ENCODE results near the gene CPO.

The CPO gene

DNA sequence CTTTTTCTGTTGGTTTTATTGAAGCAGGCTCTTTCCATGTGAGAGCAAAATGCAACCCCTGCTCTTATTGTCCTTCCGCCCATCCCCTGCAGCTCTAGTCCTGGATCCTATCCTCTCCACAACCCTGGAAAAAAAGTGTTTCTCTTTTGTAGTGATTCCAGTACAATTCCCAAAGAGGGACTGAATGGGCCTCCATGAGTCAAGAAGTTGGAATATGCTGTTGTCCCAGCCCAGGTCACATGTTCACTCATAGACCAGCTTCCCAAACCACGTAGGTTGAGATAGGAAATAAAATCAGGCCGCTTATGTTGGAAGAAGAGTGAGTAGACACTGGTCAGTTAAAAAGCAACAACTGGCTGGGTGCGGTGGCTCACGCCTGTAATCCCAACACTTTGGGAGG is 39.4 kb downstream of the CPO start:
- no peak for DNase-seq

DNA sequence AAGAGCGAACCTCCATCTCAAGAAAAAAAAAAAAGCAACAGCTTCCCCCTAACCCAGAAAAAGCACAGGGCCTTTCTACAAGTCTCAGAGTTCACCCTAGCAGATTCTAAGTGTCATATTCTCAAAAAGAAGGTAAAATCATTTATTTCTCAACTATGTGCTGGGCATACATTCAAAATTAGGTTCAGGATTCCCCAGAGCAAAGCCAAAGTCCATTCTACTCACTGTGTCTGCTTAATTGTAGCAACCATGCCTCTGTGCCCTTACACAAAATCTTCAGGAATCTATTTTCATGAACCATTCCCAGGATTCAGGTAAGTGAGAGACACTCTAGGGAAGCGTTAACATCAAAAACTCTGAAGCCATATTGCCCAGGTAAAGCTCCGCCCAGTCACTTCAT is 40.0 kb downstream of the CPO start:
- no peak for DNase-seq

DNA sequence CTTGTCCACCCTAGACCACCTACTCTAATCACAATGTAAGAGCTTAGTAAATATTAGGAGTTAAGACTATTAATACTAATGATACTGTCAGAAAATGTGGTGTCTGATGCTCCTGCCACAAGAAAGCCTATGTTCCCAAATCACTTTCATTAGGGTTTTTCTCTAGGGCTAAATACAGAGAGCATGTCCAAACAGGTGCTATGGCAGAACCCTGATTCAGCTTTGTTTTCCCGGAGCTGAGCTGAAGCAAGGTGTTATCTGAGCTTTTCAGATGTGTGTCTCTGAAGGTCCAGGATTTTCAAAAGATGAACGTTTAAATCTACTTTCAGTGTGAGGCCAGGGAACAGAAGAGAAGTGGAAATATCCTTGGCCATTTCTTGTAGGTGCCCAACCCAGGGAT is 40.6 kb downstream of the CPO start:
- no peak for DNase-seq

DNA sequence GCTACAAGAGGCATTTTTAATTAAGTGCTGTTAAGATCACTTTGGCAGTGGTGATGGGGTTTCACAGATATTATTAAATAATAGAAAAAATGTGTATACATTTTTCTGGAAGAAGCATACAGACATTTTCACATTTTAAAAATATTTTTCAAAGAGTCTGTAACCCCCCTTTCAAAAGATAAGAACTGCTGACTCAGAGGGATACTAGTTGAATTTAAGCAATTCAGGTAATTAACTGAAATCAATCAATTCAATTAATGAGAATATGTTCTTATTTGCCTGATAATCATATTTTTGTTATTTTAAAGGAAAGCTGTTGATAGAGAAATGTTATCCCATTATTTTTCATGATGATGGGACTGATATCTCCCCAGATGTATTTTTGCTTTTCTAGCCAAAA is 41.1 kb downstream of the CPO start:
- DNase-seq, result no peak

DNA sequence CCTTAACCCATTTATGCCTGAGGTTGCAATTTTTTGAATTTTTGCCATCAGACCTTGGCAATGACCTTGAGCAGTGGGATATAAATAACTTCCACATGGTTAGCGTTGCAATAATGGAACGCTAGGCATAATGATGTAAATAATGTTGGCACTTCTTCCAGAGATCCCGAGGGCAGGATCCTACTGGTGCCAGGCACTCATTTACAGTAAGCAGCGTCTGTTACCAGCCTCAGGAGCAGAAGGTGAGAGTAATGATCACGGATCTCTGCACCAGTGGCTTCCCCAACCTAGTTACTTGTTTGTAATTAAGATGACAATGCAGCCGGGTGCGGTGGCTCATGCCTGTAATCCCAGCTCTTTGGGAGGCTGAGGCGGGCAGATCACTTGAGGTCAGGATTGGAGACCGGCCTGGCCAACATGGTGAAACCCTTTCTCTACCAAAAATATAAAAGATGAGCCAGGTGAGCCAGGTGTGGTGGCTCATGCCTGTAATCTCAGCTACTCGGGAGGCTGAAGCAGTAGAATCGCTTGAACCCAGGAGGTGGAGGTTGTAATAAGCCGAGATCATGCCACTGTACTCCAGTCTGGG is 41.9 kb downstream of the CPO start:
- no peak for DNase-seq

DNA sequence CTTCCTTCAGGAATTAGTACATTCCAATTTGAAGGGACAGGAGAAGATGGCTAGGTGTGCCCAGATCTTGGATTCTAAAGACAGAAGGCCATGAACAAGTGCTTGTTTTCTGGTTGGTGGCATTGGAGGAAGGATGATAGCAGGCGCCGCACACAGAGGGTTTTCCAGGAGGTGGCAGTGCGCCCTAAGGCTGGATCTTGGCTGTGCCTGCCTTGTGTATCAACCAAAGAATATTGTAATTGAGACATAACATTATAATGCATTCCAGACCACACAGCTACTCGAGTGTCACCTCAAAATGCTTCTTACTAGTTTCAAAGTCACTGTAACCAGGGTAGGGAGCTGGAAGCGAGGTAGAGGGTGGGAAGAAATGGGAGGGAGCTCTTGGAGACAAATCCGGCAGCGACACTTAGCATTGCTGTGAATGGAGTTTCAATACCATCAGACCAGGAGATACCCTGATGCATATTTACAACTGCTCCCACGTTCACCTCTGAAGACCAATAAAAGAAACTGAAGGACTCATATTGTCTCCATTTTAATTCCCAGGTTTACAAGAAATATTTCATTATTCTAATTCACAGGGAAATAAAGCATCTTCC is 42.5 kb downstream of the CPO start:
- peak; percentile 9 for DNase-seq

DNA sequence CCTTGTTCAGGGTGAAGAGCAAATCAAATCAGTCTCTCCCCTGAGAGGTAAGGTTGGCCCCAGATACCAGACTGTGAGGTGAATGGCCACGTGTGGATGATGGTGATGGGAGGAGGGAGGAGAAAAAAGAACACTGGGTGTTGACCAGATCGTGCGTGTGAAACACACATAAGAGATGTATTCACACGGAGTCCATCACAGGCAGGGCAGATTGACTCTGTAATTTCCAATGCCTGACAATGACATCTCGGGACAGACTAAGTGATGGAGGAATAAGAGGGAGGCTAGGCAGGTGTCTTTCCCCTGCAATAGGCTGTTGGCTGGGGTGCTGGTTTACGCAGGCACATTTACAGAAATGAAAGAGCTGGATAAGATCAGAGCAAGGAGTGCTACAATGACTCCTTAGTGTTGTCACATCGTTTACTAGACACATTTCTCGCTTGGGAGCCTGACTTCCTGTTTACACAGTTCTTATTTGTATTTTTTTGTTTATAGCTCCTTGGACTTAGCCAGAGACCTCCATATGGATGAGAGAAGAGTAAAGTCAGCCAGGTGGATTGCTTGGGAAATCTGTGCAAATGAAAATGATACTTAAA is 43.1 kb downstream of the CPO start:
- DNase-seq, result no peak

DNA sequence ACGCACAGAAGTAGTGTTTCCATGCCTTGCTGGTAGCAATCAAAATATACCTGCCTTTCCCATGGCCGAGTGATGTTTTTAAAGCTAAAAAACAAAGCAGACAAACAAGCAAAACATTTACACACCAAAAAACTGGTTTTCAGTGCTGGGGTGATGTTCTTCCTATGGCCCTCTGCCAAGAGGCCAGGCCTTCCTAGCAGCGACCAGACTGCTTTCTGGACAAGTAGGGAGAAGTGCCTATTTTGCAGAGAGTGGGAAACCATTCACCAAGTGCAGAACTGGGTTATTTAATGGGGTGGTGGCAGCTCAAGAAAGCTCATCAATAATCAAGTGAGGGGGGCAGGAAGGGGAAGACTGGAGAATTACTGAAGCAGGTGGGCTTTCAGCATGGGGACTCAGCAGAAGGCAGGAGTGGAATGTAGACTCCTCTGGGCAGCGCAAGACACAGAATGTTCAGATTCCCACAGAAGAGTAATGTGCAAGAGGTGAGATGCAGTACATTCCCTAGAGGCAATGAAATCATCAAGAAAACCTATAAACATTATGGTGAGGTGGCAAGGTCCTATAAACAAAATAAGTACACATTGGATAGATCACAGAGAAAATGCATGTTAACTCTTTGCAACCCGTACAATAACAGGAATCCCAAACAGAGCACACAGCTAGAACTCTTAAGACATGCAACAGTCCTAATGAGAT is 44.0 kb downstream of the CPO start:
- DNase-seq, result no peak

DNA sequence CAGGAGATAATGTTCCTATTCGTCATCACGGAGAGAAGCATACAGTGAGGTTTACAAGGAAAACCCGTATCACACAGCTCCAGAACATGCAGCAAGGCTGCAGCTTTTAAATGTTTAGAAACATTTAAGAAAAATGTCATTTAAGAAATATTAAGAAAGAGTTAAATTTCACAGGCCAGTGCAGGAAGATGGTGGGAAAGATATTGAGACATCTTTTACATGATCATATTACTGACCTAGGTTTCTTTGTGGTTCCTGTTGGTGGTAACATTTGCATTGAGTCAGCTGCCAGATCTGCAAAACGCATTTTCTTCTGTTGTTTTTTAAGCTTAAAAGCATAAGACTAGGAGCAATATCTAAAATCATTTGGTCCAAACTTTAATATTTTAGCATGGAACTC is 44.9 kb downstream of the CPO start:
- DNase-seq, result no peak

DNA sequence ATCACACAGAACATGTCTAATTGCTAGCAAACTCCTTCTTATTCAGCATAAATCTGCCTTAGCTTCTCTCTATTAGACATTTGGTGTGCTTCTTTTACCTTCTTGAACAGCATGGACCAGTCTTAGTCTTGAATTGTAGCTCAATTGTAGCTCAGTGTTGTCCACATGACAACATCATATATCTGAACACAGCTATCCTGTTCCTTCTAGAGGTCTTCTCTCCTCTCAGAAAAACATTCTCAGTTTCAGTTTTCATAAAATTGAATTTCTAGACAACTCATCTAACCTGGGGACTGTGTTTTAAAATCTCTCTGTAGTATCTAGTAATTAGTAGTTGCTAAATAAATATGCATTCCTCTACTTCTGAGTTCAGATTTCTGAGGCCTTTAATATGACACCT is 47.6 kb downstream of the CPO start:
- no peak for DNase-seq

DNA sequence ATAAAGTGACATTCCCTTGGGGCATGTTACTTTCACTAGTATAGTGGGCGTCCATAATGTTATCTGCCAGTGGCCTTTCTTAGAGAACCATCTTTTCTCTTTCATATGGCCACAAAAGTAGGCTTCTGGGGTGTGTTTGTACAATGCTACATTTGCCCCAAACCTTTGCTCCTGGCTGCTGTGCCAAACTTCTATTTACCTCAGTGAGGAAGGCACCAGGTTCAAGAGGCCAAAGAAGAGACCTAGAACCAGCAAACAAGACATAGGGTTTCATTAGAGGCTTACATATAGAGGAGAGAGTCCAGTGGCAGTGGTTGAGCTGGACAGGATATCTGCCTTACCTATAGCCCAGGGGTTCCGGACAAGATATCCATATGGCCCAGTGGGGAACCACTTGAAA is 48.5 kb downstream of the CPO start:
- DNase-seq, result no peak

DNA sequence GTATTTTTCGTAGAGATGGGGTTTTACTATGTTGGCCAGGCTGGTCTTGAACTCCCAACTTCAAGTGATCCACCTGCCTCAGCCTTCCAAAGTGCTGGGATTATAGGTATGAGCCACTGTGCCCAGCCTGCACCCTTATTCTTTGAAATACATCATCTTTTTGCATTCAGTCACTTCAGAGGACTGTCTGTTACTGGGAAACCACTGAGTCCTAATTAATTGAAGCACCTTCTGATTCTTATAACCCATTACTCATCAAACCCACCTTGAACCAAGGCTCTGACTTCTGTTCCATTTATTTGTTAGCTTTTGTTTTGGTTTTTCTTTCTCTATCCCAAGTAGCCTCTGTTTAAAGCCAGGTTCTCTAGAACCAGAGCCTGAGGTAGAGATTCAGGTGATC is 49.6 kb downstream of the CPO start:
- DNase-seq, result no peak

DNA sequence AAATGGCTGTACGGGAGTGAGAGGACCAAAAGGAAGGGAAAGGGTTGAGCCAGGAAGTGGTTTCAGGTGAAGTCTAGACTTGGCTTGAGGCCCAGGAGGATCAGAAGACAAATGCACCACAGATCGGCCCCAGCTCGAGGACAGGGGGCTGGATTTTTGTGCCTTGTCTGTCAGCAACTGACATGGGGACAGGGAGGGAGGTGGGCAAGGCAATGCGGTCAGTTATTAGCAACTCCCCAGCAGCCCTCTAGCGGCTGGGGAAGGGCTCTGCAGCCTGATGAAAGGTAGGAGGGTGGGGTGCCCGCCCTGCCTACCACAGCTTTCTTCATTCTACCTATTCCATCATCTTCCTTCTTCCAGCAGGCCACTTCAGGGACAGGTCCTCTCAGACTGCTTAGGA is 50.0 kb downstream of the CPO start:
- DNase-seq, result no peak

DNA sequence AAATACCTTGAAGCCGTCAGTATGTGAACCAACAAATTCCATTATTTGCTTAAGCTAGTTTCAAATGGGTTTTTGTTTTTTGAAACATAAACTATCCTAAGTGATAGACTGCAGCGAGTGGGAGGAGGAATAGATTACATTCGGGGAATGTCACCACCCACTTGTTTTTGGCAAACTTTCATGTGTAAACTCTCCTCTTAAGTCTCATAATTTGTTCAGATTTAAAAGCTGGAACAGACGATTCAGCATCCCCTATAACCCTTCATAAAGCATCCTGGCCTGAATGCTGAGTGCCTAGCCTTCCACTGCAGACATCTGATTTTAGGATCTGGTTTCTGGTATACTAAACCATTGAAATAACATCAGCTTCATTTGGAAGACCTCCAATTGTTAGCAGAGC is 51.0 kb downstream of the CPO start:
- no peak for DNase-seq

DNA sequence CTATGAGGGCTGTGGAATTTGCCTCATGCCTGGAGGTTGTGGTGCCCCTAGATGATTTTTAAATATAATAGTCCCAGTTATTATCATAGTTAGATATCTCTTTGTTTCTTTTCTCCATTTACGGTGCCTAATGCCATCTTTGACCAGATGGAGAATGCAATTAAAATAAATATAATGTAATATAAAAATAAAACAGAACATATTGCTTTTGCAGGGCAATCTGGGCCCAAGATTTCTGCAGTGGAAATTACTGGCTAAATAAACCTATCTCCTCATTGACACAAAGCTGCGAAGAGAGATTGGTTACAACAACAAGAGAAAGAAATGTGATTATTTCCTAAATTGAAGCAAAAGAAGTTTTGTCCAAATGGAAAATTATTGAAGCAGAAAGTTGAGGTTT is 51.8 kb downstream of the CPO start:
- DNase-seq, result no peak

DNA sequence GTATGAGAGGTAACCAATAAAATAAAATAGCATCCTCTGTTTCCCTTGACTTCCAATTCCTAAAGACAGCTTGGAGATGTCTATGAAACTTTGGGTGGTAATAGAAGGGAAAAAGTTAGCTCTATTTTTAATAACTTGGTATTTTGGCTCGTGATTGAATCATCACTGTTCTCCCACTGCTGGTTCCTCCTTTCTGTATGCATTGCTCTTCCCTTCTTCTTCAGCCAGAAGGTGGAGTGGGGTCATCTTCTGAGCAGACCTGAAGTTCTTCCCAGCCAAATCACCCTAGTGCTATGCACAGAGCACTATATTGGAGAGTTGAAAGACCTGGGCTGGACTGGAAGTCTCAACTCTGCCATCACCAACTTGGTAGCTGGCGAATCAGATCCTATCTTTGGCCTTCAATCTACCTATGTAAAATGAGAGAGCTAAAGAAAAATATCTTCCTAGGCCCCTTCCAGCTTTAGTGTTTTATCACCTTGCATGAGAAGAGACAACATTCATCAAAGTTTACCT is 54.1 kb downstream of the CPO start:
- no peak for DNase-seq

DNA sequence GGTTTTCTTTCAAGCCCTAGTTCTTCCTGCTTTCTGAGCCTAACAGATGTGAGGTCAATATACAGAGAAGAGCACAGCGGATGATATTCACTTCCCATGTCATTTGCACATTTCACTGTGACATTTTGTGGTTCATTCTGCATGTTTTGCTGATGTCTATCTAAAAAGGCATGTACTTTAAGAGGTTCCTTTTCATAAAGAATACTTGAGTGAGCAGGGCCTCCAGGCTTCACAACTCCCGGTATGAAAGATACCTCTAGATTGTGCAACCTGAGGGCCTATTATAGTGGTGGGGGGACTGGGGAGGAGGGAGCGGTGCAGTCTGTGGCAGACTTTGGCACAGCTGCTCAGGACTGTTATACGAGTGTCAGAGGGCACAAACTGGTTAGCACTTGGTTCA is 54.6 kb downstream of the CPO start:
- DNase-seq, result no peak

DNA sequence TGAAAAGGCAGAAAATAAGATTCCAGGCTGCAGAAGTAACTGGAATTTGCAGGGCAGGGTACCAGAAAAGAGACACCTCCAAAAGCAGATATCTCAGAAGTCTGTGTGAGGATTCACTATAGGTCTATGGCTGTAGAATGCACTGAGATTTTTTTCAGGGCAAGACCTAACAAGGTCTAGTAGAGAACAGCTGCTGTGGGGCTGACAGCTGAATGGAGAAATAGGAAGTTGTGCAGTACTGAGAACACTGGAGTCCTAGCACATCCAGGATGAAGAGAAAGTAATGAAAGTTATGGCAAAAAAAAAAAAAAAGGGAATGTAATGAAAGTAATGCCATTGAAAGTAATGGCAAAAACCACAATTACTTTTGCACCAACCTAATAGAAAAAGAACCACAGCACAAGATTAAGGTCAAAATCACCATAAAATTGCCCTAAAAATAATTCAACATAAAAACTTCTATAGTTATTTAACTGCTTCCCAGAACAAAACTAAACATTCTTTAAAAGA is 57.3 kb downstream of the CPO start:
- no peak for DNase-seq

DNA sequence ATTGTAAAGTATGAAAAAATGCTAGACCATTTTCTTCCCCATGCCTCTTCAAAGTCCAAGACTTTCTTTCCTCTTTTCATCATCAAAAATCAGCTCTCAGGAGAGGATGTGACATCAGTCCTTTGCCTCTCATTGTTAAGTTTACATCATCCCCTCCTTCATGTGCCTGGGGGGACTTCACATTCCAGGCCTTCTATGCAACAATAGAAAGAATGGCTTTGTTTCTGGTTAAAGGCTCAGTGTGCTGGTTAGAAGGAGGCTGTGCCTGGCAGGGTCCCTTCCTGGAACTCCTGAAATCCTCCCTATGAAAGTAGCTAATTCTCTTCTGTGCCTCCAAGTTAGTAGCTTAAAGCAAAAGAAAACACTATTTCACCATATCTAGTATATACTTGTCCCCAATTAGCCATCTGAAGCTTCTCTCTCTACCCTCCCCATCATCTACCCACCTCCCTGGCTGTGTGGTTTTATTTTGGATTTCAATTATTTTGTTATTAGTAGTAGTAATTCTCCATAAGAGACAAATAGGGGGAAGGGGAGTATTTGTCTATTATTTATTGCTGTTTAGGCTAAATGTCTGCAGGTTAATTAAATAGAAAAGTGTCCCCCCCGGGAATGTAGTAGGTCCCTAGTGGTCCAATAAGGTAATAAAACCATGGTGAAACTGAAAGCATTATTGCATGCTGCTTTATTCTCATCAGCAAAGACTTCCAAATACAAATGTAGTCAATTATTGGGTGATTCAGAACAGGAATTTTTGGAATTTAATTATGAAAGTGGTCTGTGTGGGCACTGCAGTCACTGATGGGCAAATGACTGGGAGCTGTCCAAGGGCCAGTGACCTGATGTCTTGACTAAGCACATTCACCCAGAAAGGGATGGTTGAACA is 69.0 kb downstream of the CPO start:
- DNase-seq, result no peak

DNA sequence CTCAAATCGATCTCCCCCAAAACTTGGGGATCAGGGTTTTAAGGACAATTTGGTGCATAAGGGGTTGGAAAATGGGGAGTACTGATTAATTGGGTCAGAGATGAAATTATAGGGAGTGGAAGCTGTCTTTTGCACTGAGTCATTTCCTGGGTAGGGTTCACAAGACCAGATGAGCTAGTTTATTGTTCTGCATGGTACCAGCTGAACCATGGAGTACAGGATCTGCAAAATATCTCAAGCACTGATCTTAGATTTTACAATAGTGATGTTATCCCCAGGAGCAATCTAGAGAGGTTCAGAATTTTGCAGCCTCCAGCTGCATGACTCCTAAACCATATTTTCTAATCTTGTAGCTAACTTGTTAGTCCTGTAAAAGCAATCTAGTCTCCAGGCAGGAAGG is 73.1 kb downstream of the CPO start:
- DNase-seq, result no peak

DNA sequence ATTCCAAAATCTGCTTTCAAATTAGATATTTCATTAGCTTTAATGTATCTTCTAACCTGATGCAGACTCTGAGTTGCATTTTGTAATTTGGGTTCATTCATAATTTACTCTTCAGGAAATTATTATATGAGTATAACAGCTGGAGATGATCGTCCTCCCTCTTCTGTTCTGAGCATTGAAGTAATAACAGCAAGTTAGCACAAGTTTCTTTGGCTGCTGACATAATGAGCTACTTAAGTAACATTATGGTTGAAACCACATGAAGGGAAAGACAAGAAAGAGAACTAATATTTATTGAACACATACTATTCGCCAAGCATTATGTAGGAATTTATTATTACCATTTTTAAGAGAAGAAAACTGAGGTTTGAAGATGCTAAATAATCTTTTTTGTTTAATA is 75.1 kb downstream of the CPO start:
- no peak for DNase-seq

DNA sequence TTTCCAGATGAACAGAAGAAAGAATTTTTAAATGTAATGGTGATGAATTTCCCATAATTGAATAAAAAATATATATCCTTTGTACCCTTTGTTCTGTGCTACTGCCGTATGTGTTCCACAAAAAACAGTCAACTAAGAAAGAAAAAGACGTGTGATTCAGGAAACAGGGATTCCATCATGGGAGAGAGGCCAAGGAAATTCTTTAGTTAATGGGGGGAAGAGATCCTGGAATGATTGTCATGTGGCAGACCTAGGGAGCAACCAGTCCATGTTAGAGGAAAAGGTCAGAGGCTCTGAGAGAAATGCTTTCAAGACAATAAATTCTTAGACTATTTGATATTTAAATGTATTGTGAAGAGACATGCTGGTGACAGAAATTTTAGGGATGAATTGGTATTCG is 76.6 kb downstream of the CPO start:
- DNase-seq, result no peak

Data from activated T-cell treated with anti-CD3 and anti-CD28 coated beads for 4 hours (primary cell).